ENCODE results near the gene MORN4. TPM values are rescaled to one million over a fixed set of nuclear protein-coding genes. Genes with fewer than 3 reads are reported as not detected.

Gene MORN4
- total and polyA plus RNA-seq, 9 of the 15 experiments (the other 6 are each of a cell fraction or from before 2014, with no cell fraction given), result 8.3 to 23.9 (median 11.7) TPM

DNA sequence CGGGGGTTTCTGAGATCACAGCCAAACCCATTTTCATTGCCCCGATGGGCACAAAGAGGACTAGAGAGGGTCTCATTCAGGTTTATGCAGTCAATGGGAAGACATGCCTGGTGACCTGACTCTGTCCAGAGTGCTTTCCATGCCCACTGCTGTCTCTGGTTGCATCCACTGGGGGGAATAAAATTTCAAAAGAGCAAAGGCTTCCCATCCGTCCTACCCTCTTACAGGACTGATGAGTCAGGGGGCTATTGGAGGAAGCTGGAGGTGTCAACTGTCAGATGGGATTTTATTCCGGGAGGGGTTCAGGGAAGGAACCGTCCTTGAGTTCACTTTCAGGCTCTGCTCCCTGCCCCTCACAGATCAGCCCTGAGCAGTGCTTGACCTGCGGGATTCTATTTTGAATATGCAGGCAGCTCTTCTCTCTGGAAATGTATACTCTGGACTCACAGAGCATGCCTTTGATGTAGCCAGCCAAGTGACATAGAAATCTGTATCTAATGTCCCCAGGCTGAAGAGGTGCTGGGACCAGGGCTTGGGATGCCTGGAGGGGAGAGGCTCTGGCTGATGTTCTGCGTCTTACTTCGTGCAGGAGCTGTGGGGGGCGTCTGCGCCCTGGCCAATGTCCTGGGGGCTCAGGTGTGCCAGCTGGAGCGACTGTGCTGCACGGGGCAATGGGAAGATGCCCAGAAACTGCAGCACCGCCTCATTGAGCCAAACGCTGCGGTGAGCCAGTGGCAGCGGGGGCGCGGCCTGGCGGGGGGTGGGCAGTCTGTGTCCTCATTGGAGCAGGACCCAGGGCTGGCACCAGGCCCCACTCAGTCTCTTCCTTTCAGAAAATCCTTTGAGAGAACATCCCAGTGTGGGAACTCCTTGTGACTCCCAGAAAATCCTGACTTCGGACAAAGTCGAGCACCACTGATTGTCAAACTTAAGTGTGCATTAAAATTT, 31.8 kb downstream of the MORN4 start (continued):
- TF ChIP-seq, protein P1, sequence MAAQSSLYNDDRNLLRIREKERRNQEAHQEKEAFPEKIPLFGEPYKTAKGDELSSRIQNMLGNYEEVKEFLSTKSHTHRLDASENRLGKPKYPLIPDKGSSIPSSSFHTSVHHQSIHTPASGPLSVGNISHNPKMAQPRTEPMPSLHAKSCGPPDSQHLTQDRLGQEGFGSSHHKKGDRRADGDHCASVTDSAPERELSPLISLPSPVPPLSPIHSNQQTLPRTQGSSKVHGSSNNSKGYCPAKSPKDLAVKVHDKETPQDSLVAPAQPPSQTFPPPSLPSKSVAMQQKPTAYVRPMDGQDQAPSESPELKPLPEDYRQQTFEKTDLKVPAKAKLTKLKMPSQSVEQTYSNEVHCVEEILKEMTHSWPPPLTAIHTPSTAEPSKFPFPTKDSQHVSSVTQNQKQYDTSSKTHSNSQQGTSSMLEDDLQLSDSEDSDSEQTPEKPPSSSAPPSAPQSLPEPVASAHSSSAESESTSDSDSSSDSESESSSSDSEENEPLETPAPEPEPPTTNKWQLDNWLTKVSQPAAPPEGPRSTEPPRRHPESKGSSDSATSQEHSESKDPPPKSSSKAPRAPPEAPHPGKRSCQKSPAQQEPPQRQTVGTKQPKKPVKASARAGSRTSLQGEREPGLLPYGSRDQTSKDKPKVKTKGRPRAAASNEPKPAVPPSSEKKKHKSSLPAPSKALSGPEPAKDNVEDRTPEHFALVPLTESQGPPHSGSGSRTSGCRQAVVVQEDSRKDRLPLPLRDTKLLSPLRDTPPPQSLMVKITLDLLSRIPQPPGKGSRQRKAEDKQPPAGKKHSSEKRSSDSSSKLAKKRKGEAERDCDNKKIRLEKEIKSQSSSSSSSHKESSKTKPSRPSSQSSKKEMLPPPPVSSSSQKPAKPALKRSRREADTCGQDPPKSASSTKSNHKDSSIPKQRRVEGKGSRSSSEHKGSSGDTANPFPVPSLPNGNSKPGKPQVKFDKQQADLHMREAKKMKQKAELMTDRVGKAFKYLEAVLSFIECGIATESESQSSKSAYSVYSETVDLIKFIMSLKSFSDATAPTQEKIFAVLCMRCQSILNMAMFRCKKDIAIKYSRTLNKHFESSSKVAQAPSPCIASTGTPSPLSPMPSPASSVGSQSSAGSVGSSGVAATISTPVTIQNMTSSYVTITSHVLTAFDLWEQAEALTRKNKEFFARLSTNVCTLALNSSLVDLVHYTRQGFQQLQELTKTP (IDR thresholded peaks at IDR 0.05; ENCODE audit: low read depth in 1 of 2, partially characterized antibody in 2 of 2), result no peak
- TF ChIP-seq, protein P2, sequence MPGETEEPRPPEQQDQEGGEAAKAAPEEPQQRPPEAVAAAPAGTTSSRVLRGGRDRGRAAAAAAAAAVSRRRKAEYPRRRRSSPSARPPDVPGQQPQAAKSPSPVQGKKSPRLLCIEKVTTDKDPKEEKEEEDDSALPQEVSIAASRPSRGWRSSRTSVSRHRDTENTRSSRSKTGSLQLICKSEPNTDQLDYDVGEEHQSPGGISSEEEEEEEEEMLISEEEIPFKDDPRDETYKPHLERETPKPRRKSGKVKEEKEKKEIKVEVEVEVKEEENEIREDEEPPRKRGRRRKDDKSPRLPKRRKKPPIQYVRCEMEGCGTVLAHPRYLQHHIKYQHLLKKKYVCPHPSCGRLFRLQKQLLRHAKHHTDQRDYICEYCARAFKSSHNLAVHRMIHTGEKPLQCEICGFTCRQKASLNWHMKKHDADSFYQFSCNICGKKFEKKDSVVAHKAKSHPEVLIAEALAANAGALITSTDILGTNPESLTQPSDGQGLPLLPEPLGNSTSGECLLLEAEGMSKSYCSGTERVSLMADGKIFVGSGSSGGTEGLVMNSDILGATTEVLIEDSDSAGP (CRISPR knock-in tag; IDR thresholded peaks at IDR 0.05), result no peak
- TF ChIP-seq, protein P3, sequence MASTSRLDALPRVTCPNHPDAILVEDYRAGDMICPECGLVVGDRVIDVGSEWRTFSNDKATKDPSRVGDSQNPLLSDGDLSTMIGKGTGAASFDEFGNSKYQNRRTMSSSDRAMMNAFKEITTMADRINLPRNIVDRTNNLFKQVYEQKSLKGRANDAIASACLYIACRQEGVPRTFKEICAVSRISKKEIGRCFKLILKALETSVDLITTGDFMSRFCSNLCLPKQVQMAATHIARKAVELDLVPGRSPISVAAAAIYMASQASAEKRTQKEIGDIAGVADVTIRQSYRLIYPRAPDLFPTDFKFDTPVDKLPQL (IDR thresholded peaks at IDR 0.05; ENCODE audit: extremely low read depth, insufficient read length), result no peak
- TF ChIP-seq, protein P4, sequence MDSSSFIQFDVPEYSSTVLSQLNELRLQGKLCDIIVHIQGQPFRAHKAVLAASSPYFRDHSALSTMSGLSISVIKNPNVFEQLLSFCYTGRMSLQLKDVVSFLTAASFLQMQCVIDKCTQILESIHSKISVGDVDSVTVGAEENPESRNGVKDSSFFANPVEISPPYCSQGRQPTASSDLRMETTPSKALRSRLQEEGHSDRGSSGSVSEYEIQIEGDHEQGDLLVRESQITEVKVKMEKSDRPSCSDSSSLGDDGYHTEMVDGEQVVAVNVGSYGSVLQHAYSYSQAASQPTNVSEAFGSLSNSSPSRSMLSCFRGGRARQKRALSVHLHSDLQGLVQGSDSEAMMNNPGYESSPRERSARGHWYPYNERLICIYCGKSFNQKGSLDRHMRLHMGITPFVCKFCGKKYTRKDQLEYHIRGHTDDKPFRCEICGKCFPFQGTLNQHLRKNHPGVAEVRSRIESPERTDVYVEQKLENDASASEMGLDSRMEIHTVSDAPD (CRISPR knock-in tag; IDR thresholded peaks at IDR 0.05), result no peak
- TF ChIP-seq KAT7 (CRISPR knock-in tag; IDR thresholded peaks at IDR 0.05; ENCODE audit: borderline replicate concordance) (no peak), DDX20 (tag; IDR thresholded peaks at IDR 0.05; ENCODE audit: low read depth) (no peak)
